ENCODE data around the gene NDUFB10. TPM values are rescaled to one million over a fixed set of nuclear protein-coding genes. Genes with fewer than 3 reads are reported as not detected.
A peak's percentile ranks its signal among the peaks of the same experiment; 100 is the strongest.

The NDUFB10 gene
- total and polyA plus RNA-seq, 2 experiments from 2014 or later, result 291 to 518 TPM

GRCh38 chr16:2002406-2003230, 43.3 kb downstream of the NDUFB10 start:
- H3K4me1 ChIP-seq (ENCODE audit: low read depth), result peaks cover 11% of the 10 kb centered on the region
- no peaks in the 10 kb centered on the region for H3K9me3 ChIP-seq (ENCODE audit: low read depth)
- no peak overlapping the region for H3K4me3 ChIP-seq
- no peak for DNase-seq (ENCODE audit: low read depth in 1 of 2, low spot score in 1 of 2)
- H3K27me3 ChIP-seq, result no peaks in the 10 kb centered on the region
- TF ChIP-seq CTCF (IDR thresholded peaks at IDR 0.05; ENCODE audit: low read depth, low read length), result no peak
- H3K36me3 ChIP-seq, result peaks cover 39% of the 10 kb centered on the region
- no peak overlapping the region for H3K27ac ChIP-seq

DNA sequence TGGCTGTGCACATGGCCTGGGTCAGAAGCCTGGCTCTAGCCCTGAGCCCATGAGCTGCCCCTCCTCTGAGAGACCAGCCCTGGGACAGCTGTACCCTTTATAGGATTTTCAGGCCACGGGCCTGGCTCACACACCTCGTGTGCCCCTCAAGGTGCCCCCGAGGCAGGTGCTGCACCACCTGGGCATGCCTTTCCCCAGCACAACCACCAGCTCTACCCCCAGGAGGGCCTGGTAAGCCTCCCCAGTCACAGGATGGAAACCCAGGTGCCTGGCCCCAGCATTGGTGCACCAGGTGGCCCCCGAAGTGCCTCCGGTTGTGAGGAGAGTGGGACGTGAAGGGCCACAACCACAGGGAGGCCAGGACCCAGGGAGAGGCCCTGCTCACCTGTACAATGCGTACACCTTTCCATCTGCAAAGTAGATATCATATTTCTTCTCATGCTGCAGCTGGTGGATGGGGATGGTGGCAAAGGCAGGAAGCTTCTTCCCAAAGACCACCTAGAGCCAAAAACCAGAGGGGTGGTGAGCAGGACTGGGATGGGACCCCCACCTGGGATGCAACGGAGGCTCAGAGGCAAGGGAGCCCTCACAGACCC, 44.0 kb downstream of the NDUFB10 start:
- Histone ChIP-seq H3K36me3 (peaks cover 32% of the 10 kb centered on the region), H3K4me1 (ENCODE audit: low read depth) (peaks cover 14% of the 10 kb centered on the region), H3K4me3 (no peak overlapping the region), H3K27ac (no peak overlapping the region), H3K9me3 (ENCODE audit: low read depth) (no peaks in the 10 kb centered on the region), H3K27me3 (no peaks in the 10 kb centered on the region)
- TF ChIP-seq CTCF (IDR thresholded peaks at IDR 0.05; ENCODE audit: low read depth, low read length), result no peak
- DNase-seq (ENCODE audit: low read depth in 1 of 2, low spot score in 1 of 2), result no peak

DNA sequence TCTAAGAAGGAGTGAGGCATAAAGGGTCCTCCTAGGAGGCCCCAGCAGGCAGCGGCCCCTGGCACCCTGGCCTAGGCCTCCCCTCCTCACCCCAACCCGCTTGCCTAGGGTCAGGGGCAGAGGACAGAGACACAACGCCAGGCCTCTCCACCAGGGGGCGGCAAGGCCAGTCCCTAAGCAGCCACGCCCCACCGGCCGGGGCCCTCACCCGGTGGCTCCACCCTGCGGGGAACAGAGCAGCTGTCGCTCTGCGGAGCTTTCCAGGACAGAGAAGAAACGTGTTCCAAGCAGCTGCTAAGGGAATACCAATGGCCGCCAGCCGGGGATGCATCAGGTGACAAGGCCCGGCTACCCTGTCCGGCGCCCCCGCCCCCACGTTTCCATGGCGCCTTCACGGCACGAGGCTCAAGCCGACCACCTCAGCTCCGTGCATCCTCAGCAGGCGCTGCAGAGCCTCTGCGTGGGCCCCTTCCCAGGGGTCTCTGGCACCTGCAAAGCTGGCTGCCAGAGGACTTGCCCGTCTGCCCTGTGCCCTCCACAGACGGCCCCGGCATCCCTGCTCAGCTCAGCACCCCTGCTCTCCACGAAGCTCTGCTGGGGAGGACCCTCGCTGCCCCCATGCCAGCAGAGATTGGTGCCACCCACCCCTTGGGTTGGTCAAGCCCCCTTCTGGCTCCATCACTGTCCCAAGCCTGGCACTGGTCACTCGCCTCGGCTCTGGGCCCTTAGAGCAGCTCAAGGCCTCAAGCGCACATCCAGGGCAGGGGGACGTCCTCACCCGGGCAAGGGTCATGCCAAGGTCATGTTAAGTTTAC, 44.7 kb downstream of the NDUFB10 start:
- Histone ChIP-seq H3K36me3 (peaks cover 31% of the 10 kb centered on the region), H3K4me3 (no peak overlapping the region)

GRCh38 chr16:2004795-2005517, 45.6 kb downstream of the NDUFB10 start:
- Histone ChIP-seq H3K27ac (peak overlapping the region; percentile 10), H3K27me3 (no peaks in the 10 kb centered on the region), H3K9me3 (ENCODE audit: low read depth) (no peaks in the 10 kb centered on the region), H3K36me3 (peaks cover 23% of the 10 kb centered on the region), H3K4me1 (ENCODE audit: low read depth) (peaks cover 18% of the 10 kb centered on the region), H3K4me3 (no peak overlapping the region)
- no peak for TF ChIP-seq CTCF (IDR thresholded peaks at IDR 0.05; ENCODE audit: low read depth, low read length)
- DNase-seq (ENCODE audit: low read depth in 1 of 2, low spot score in 1 of 2), result no peak

More for the DNA sequence above, 44.7 kb downstream of the NDUFB10 start:
- peaks cover 18% of the 10 kb centered on the region for H3K4me1 ChIP-seq (ENCODE audit: low read depth)
- peak overlapping the region; percentile 10 for H3K27ac ChIP-seq
- no peaks in the 10 kb centered on the region for H3K27me3 ChIP-seq
- TF ChIP-seq CTCF (IDR thresholded peaks at IDR 0.05; ENCODE audit: low read depth, low read length), result peak; percentile 98
- peak; percentile 88 to 97 for DNase-seq (ENCODE audit: low read depth in 1 of 2, low spot score in 1 of 2)
- H3K9me3 ChIP-seq (ENCODE audit: low read depth), result no peaks in the 10 kb centered on the region

DNA sequence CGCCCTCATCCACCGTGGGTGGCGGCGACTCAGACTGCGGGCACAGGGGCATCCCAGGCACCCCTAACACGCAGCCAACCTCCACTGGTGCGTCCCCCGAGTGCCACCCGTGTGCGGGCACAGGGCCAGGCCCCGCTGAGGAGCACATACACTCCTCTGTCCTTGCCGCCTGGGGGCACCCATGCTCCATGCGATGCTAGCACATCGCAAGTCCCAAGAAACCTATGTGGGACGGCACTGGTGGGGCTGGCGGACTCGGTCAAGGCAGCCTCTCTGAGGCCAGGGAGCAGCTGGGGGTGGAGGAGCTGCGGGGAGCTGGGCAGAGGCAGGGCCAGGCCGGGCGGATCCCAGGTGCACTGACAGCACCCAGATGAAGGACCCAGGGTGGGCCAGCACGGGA, 46.3 kb downstream of the NDUFB10 start:
- peaks cover 19% of the 10 kb centered on the region for H3K36me3 ChIP-seq
- peaks cover 23% of the 10 kb centered on the region for H3K4me1 ChIP-seq (ENCODE audit: low read depth)
- no peaks in the 10 kb centered on the region for H3K27me3 ChIP-seq
- DNase-seq (ENCODE audit: low read depth in 1 of 2, low spot score in 1 of 2), result no peak
- no peak overlapping the region for H3K4me3 ChIP-seq
- no peak overlapping the region for H3K27ac ChIP-seq
- no peaks in the 10 kb centered on the region for H3K9me3 ChIP-seq (ENCODE audit: low read depth)
- TF ChIP-seq CTCF (IDR thresholded peaks at IDR 0.05; ENCODE audit: low read depth, low read length), result no peak

Data from cardiac muscle cell (in vitro differentiated cells and primary cell).